Ishikawa (cell line): ENCODE results near the gene GALNT9.

Source experiments
- CEBPB ChIP-seq: IDR thresholded peaks from 2 replicates; pipeline ENCODE4 v1.6.1; 2012
- CREB1 ChIP-seq: IDR thresholded peaks from 2 replicates; pipeline ENCODE4 v1.6.1; 2012; ENCODE audit warnings: low read depth
- EGR1 ChIP-seq: IDR thresholded peaks from 2 replicates; pipeline ENCODE4 v1.6.1; 2012
- EP300 ChIP-seq: IDR thresholded peaks from 2 replicates; pipeline ENCODE4 v1.6.1; 2012; ENCODE audit warnings: borderline replicate concordance
- FOXM1 ChIP-seq: IDR thresholded peaks from 2 replicates; pipeline ENCODE4 v1.6.1; 2012; ENCODE audit warnings: low read depth, borderline replicate concordance
- NFIC ChIP-seq: IDR thresholded peaks from 2 replicates; pipeline ENCODE4 v1.6.1; 2012
- RAD21 ChIP-seq: IDR thresholded peaks from 2 replicates; pipeline ENCODE4 v1.6.1; 2012; ENCODE audit warnings: low read depth
- REST ChIP-seq: IDR thresholded peaks from 2 replicates; pipeline ENCODE4 v1.6.1; 2012; ENCODE audit warnings: low read depth, mild to moderate bottlenecking
- TAF1 ChIP-seq: IDR thresholded peaks from 2 replicates; pipeline ENCODE4 v1.6.1; 2012; ENCODE audit warnings: low read depth, mild to moderate bottlenecking
- TCF12 ChIP-seq: IDR thresholded peaks from 2 replicates; pipeline ENCODE4 v1.6.1; 2012; ENCODE audit warnings: low read depth
- TEAD4 ChIP-seq: IDR thresholded peaks from 2 replicates; pipeline ENCODE4 v1.6.1; 2012
- USF1 ChIP-seq: IDR thresholded peaks from 2 replicates; pipeline ENCODE4 v1.6.1; 2012
- YY1 ChIP-seq: IDR thresholded peaks from 2 replicates; pipeline ENCODE4 v1.6.1; 2012; ENCODE audit warnings: low read depth
- ZBTB7A ChIP-seq: IDR thresholded peaks from 2 replicates; pipeline ENCODE4 v1.6.1; 2012; ENCODE audit warnings: low read depth
- TF ChIP-seq, protein P1 (sequence below): IDR thresholded peaks from 2 replicates; pipeline ENCODE4 v1.6.1; 2012

GALNT9 gene

GRCh38 chr12:132285991-132286681, 43.3 kb downstream of the GALNT9 start:
- TF ChIP-seq ZBTB7A = no peak
- TF ChIP-seq TCF12 = no peak
- peak; percentile 51; the same call in 1 of the 2 replicates for TF ChIP-seq TEAD4
- TF ChIP-seq NFIC = peak; percentile 70
- TF ChIP-seq USF1 = no peak
- no peak for TF ChIP-seq REST
- TF ChIP-seq, protein P1, sequence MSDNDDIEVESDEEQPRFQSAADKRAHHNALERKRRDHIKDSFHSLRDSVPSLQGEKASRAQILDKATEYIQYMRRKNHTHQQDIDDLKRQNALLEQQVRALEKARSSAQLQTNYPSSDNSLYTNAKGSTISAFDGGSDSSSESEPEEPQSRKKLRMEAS = 0 out of 2 replicates have a peak, but pooled peaks have one; percentile 42

- no peak for TF ChIP-seq NFIC
- TF ChIP-seq REST = no peak
- no peak for TF ChIP-seq YY1
- TF ChIP-seq TAF1 = no peak
- TF ChIP-seq, protein P1 = 0 out of 2 replicates have a peak, but pooled peaks have one; percentile 7
- no peak for TF ChIP-seq CREB1
- no peak for TF ChIP-seq EGR1
- no peak for TF ChIP-seq RAD21
Observed at GRCh38 chr12:132284827-132285741, 44.3 kb downstream of the GALNT9 start.

GRCh38 chr12:132284071-132284826, 45.1 kb downstream of the GALNT9 start:
- no peak for TF ChIP-seq ZBTB7A
- no peak for TF ChIP-seq USF1
- no peak for TF ChIP-seq EGR1
- TF ChIP-seq REST = no peak
- TF ChIP-seq EP300 = no peak
- TF ChIP-seq CEBPB = no peak
- no peak for TF ChIP-seq TCF12
- TF ChIP-seq TAF1 = no peak
- TF ChIP-seq FOXM1 = no peak
- TF ChIP-seq, protein P1 = no peak
- no peak for TF ChIP-seq CREB1
- TF ChIP-seq TEAD4 = no peak
- TF ChIP-seq NFIC = no peak
- no peak for TF ChIP-seq RAD21
- no peak for TF ChIP-seq YY1
